Measurements from ENCODE around the gene STX8.

DNA sequence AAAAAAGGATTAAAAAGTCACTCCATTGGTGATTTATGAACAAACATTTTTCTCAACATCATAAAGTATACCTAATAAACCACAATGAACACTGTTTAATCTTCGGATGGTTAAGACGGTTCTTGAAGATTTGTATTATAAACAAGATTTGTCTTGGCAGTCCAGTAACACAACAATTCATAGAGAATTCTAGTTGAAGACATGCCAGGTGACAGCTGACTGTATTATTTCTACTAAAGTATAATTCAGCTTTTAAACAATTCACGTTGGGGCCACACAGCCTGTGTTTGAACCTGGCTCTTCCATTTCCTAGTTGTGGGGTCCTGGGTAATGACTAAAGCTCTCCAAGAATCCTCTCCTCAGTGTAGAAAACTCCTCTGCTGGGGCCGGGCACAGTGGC, 22.0 kb downstream of the STX8 start:
- TF ChIP-seq, protein P1, sequence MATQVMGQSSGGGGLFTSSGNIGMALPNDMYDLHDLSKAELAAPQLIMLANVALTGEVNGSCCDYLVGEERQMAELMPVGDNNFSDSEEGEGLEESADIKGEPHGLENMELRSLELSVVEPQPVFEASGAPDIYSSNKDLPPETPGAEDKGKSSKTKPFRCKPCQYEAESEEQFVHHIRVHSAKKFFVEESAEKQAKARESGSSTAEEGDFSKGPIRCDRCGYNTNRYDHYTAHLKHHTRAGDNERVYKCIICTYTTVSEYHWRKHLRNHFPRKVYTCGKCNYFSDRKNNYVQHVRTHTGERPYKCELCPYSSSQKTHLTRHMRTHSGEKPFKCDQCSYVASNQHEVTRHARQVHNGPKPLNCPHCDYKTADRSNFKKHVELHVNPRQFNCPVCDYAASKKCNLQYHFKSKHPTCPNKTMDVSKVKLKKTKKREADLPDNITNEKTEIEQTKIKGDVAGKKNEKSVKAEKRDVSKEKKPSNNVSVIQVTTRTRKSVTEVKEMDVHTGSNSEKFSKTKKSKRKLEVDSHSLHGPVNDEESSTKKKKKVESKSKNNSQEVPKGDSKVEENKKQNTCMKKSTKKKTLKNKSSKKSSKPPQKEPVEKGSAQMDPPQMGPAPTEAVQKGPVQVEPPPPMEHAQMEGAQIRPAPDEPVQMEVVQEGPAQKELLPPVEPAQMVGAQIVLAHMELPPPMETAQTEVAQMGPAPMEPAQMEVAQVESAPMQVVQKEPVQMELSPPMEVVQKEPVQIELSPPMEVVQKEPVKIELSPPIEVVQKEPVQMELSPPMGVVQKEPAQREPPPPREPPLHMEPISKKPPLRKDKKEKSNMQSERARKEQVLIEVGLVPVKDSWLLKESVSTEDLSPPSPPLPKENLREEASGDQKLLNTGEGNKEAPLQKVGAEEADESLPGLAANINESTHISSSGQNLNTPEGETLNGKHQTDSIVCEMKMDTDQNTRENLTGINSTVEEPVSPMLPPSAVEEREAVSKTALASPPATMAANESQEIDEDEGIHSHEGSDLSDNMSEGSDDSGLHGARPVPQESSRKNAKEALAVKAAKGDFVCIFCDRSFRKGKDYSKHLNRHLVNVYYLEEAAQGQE (IDR thresholded peaks at IDR 0.05; ENCODE audit: low read depth) = no peak
- TF ChIP-seq, protein P2, sequence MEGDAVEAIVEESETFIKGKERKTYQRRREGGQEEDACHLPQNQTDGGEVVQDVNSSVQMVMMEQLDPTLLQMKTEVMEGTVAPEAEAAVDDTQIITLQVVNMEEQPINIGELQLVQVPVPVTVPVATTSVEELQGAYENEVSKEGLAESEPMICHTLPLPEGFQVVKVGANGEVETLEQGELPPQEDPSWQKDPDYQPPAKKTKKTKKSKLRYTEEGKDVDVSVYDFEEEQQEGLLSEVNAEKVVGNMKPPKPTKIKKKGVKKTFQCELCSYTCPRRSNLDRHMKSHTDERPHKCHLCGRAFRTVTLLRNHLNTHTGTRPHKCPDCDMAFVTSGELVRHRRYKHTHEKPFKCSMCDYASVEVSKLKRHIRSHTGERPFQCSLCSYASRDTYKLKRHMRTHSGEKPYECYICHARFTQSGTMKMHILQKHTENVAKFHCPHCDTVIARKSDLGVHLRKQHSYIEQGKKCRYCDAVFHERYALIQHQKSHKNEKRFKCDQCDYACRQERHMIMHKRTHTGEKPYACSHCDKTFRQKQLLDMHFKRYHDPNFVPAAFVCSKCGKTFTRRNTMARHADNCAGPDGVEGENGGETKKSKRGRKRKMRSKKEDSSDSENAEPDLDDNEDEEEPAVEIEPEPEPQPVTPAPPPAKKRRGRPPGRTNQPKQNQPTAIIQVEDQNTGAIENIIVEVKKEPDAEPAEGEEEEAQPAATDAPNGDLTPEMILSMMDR (IDR thresholded peaks at IDR 0.05 in 2 of 3, conservative IDR thresholded peaks at IDR 0.05 in 1 of 3; ENCODE audit: borderline replicate concordance in 1 of 3, insufficient read depth in 1 of 3, low read depth in 2 of 3, low read length in 2 of 3) = no peak
- TF ChIP-seq POLR2A (IDR thresholded peaks at IDR 0.05; ENCODE audit: borderline replicate concordance, extremely low read depth, insufficient read depth, insufficient read length) (no peak), EZH2 (IDR thresholded peaks at IDR 0.05) (no peak), EGR1 (IDR thresholded peaks at IDR 0.05; ENCODE audit: low read depth) (no peak), EZH2phosphoT487 (IDR thresholded peaks at IDR 0.05; ENCODE audit: borderline replicate concordance) (no peak), POLR2AphosphoS5 (IDR thresholded peaks at IDR 0.05; ENCODE audit: low read depth, low read length) (no peak), CEBPB (IDR thresholded peaks at IDR 0.05; ENCODE audit: low read depth) (no peak), YY1 (IDR thresholded peaks at IDR 0.05; ENCODE audit: extremely low read depth, insufficient replicate concordance, low read depth, low read length) (no peak), SP1 (IDR thresholded peaks at IDR 0.05; ENCODE audit: low read depth) (no peak)
